HG02588 (cell line): ENCODE measurements around the gene ZGLP1.
"Not testable (repeated sequence)": the region's sequence is repeated elsewhere in the genome, so short reads cannot be mapped to it uniquely, and the experiment has no call there.

Experiments used
- ATAC-seq: cut with Tn5 transposase; IDR thresholded peaks from one replicate; pipeline ENCODE4 v1.9.1; 2021; ENCODE audit warnings: mild to moderate bottlenecking, moderate library complexity; ENCODE audit not compliant: unreplicated experiment

ZGLP1 gene

GRCh38 chr19:10309423-10309822 lies at the start of gene ZGLP1:
Gene ZGLP1 (minus strand): TSS chr19:10309815.
- ATAC-seq: no peak

GRCh38 chr19:10356431-10356830 lies 46.8 kb upstream of the ZGLP1 start:
- ATAC-seq: no peak

GRCh38 chr19:10353793-10354391 lies 44.3 kb upstream of the ZGLP1 start:
- ATAC-seq: no peak

- no peak for ATAC-seq
Measured at GRCh38 chr19:10352764-10353671, 43.4 kb upstream of the ZGLP1 start.

- ATAC-seq: no peak
Measured at GRCh38 chr19:10346509-10346908, 36.9 kb upstream of the ZGLP1 start.

GRCh38 chr19:10344780-10345179 lies 35.2 kb upstream of the ZGLP1 start:
- ATAC-seq: no peak

GRCh38 chr19:10343495-10343894 lies 33.9 kb upstream of the ZGLP1 start:
- no peak for ATAC-seq

GRCh38 chr19:10339977-10340376 lies 30.4 kb upstream of the ZGLP1 start:
- ATAC-seq: no peak

GRCh38 chr19:10339380-10339960 lies 29.9 kb upstream of the ZGLP1 start, which contains the start of gene ICAM3:
Gene ICAM3 (minus strand): TSS chr19:10339624. CDS start chr19:10339614, 10 bp downstream.
- peak; percentile 76 for ATAC-seq

- no peak for ATAC-seq
Measured at GRCh38 chr19:10338940-10339339, 29.3 kb upstream of the ZGLP1 start.

- not testable (repeated sequence) for ATAC-seq
Measured at GRCh38 chr19:10336725-10337124, 27.1 kb upstream of the ZGLP1 start.

- no peak for ATAC-seq
Measured at GRCh38 chr19:10335352-10335985, 25.9 kb upstream of the ZGLP1 start.

- no peak for ATAC-seq
Measured at GRCh38 chr19:10334588-10335351, 25.2 kb upstream of the ZGLP1 start.

- peak; percentile 3 for ATAC-seq
Measured at GRCh38 chr19:10333758-10334587, 24.4 kb upstream of the ZGLP1 start.

GRCh38 chr19:10332965-10333757 lies 23.5 kb upstream of the ZGLP1 start, which contains the start of gene RAVER1:
Gene RAVER1 (minus strand): TSS chr19:10333529. CDS start chr19:10333507, 22 bp downstream.
- ATAC-seq: peak; percentile 85

- ATAC-seq: no peak
Measured at GRCh38 chr19:10332158-10332964, 22.7 kb upstream of the ZGLP1 start.

GRCh38 chr19:10329555-10329954 lies 19.9 kb upstream of the ZGLP1 start:
- no peak for ATAC-seq
